H7 (cell line): Measurements from ENCODE around the gene FAM53B. TPM values are rescaled to one million over a fixed set of nuclear protein-coding genes. Genes with fewer than 3 reads are reported as not detected.

ENCODE experiments used
- DNase-seq: peaks from one replicate; pipeline ENCODE4 v3.0.0; 2012
- H3K27me3 ChIP-seq: 2 replicates; pipeline ENCODE4 v1.6.0; 2011; ENCODE audit warnings: mild to moderate bottlenecking, low read length; ENCODE audit not compliant: control insufficient read depth, insufficient read depth
- H3K36me3 ChIP-seq: replicated peaks from 2 replicates; pipeline ENCODE4 v1.5.1; 2011; ENCODE audit warnings: low read length; ENCODE audit not compliant: control insufficient read depth, insufficient read depth
- H3K4me3 ChIP-seq: 2 replicates; pipeline ENCODE4 v1.5.1; 2011; ENCODE audit warnings: low read depth, mild to moderate bottlenecking, control low read depth, low read length, moderate library complexity; ENCODE audit not compliant: insufficient read depth
- total RNA-seq: library from RNA; depleted of rRNA; stranded (reverse); fragments of >200 nt; shearing (Covaris generic); gene quantifications from 2 replicates; pipeline ENCODE4 v1.2.3, GENCODE V29; 2014

The FAM53B gene
- total RNA-seq, 1 experiment from 2014 or later = 37.4 TPM

GRCh38 chr10:124737708-124738107 lies 6.5 kb downstream of the FAM53B start:
- Histone ChIP-seq H3K4me3 (no peak overlapping the region), H3K27me3 (peaks cover 5% of the 10 kb centered on the region; the same call in 1 of the 2 replicates), H3K36me3 (no peaks in the 10 kb centered on the region; the same call in 1 of the 2 replicates)
- DNase-seq = no peak

GRCh38 chr10:124737221-124737620 lies 7.0 kb downstream of the FAM53B start:
- Histone ChIP-seq H3K36me3 (no peaks in the 10 kb centered on the region; the same call in 1 of the 2 replicates), H3K4me3 (no peak overlapping the region), H3K27me3 (peaks cover under 1% of the 10 kb centered on the region; the same call in 1 of the 2 replicates)
- DNase-seq = no peak

- H3K4me3 ChIP-seq = no peak overlapping the region
- no peaks in the 10 kb centered on the region for H3K27me3 ChIP-seq
- H3K36me3 ChIP-seq = no peaks in the 10 kb centered on the region; the same call in 1 of the 2 replicates
- DNase-seq = peak; percentile 65
Measured at GRCh38 chr10:124736491-124737136, 7.6 kb downstream of the FAM53B start.

GRCh38 chr10:124735491-124736286 lies 8.5 kb downstream of the FAM53B start:
- H3K27me3 ChIP-seq = no peaks in the 10 kb centered on the region
- no peak overlapping the region for H3K4me3 ChIP-seq
- no peaks in the 10 kb centered on the region; the same call in 1 of the 2 replicates for H3K36me3 ChIP-seq
- no peak for DNase-seq

- no peak for DNase-seq
- Histone ChIP-seq H3K27me3 (no peaks in the 10 kb centered on the region), H3K4me3 (no peak overlapping the region), H3K36me3 (no peaks in the 10 kb centered on the region; the same call in 1 of the 2 replicates)
Measured at GRCh38 chr10:124734311-124735166, 9.6 kb downstream of the FAM53B start.

GRCh38 chr10:124733571-124734245 lies 10.5 kb downstream of the FAM53B start:
- Histone ChIP-seq H3K36me3 (no peaks in the 10 kb centered on the region; the same call in 1 of the 2 replicates), H3K27me3 (no peaks in the 10 kb centered on the region), H3K4me3 (no peak overlapping the region)
- no peak for DNase-seq

- no peaks in the 10 kb centered on the region for H3K27me3 ChIP-seq
- DNase-seq = no peak
- H3K4me3 ChIP-seq = no peak overlapping the region
- no peaks in the 10 kb centered on the region; the same call in 1 of the 2 replicates for H3K36me3 ChIP-seq
Measured at GRCh38 chr10:124732931-124733570, 11.1 kb downstream of the FAM53B start.

- no peak for DNase-seq
- H3K36me3 ChIP-seq = no peaks in the 10 kb centered on the region; the same call in 1 of the 2 replicates
- no peaks in the 10 kb centered on the region for H3K27me3 ChIP-seq
- no peak overlapping the region for H3K4me3 ChIP-seq
Measured at GRCh38 chr10:124731551-124731950, 12.6 kb downstream of the FAM53B start.

- Histone ChIP-seq H3K4me3 (no peak overlapping the region), H3K27me3 (no peaks in the 10 kb centered on the region), H3K36me3 (no peaks in the 10 kb centered on the region; the same call in 1 of the 2 replicates)
- DNase-seq = no peak
Measured at GRCh38 chr10:124730790-124731189, 13.4 kb downstream of the FAM53B start.

GRCh38 chr10:124728830-124729661 lies 15.1 kb downstream of the FAM53B start:
- H3K36me3 ChIP-seq = no peaks in the 10 kb centered on the region; the same call in 1 of the 2 replicates
- H3K27me3 ChIP-seq = no peaks in the 10 kb centered on the region
- no peak for DNase-seq
- H3K4me3 ChIP-seq = no peak overlapping the region

GRCh38 chr10:124728071-124728829 lies 15.9 kb downstream of the FAM53B start:
- Histone ChIP-seq H3K27me3 (no peaks in the 10 kb centered on the region), H3K36me3 (no peaks in the 10 kb centered on the region; the same call in 1 of the 2 replicates), H3K4me3 (no peak overlapping the region)
- DNase-seq = no peak

- no peaks in the 10 kb centered on the region for H3K36me3 ChIP-seq
- H3K27me3 ChIP-seq = no peaks in the 10 kb centered on the region
- no peak for DNase-seq
- H3K4me3 ChIP-seq = no peak overlapping the region
Measured at GRCh38 chr10:124727361-124727960, 16.7 kb downstream of the FAM53B start.
